Natural killer cell (primary cell): ENCODE results near the gene IRF2BP2. TPM values are rescaled to one million over a fixed set of nuclear protein-coding genes. Genes with fewer than 3 reads are reported as not detected.

ENCODE experiments used
- ATAC-seq, 3 donors: fragments of 150-1000 bp in 2 of 3; fragments of 200-7000 bp in 1 of 3; cut with Tn5 transposase; 1 replicate in 1 of 3; 2 replicates in 2 of 3; pipeline ENCODE4 v1.10.0; 2021; ENCODE audit warnings: mild to moderate bottlenecking in 2 of 3, moderate library complexity in 2 of 3
- DNase-seq, 2 donors: peaks; one replicate each; pipeline versions ENCODE4 v3.0.0 to v3.0.0-alpha.2; 2013 to 2021; ENCODE audit warnings: mixed read lengths in 1 of 2
- H3K27ac ChIP-seq: one replicate; pipeline ENCODE4 v1.5.1; 2013; ENCODE audit warnings: mild to moderate bottlenecking, low read length
- H3K27me3 ChIP-seq: one replicate; pipeline ENCODE4 v1.6.1; 2013; ENCODE audit warnings: low read length; ENCODE audit not compliant: control insufficient read depth, insufficient read depth
- H3K36me3 ChIP-seq: one replicate; pipeline ENCODE4 v1.6.1; 2013; ENCODE audit warnings: low read length; ENCODE audit not compliant: control insufficient read depth, insufficient read depth
- H3K4me1 ChIP-seq: one replicate; pipeline ENCODE4 v1.6.1; 2013; ENCODE audit warnings: low read length; ENCODE audit not compliant: control insufficient read depth, insufficient read depth
- H3K4me3 ChIP-seq: one replicate; pipeline ENCODE4 v1.5.1; 2013; ENCODE audit warnings: low read length
- H3K9me3 ChIP-seq: one replicate; pipeline ENCODE4 v1.6.1; 2013; ENCODE audit warnings: low read length; ENCODE audit not compliant: control insufficient read depth, insufficient read depth
- H3K27ac Mint-ChIP-seq, 2 donors: one replicate each; pipeline ENCODE4 v1.8.0; 2022; ENCODE audit warnings: mild to moderate bottlenecking in 2 of 2, mixed read lengths in 2 of 2, moderate library complexity in 1 of 2
- H3K27me3 Mint-ChIP-seq, 2 donors: one replicate each; pipeline ENCODE4 v1.8.0; 2022; ENCODE audit warnings: low read depth in 2 of 2, mixed read lengths in 2 of 2
- H3K36me3 Mint-ChIP-seq: one replicate; pipeline ENCODE4 v1.8.0; 2022; ENCODE audit warnings: mixed read lengths
- H3K4me1 Mint-ChIP-seq, 2 donors: one replicate each; pipeline ENCODE4 v1.8.0; 2022; ENCODE audit warnings: mixed read lengths in 2 of 2
- H3K4me3 Mint-ChIP-seq: one replicate; pipeline ENCODE4 v1.8.0; 2022; ENCODE audit warnings: mild to moderate bottlenecking, moderate library complexity, mixed read lengths
- H3K9me3 Mint-ChIP-seq, 2 donors: one replicate each; pipeline ENCODE4 v1.8.0; 2022; ENCODE audit warnings: mixed read lengths in 2 of 2
- CTCF ChIP-seq: fragments of 200-600 bp; IDR thresholded peaks from one replicate; pipeline ENCODE4 v1.8.0; 2022; ENCODE audit warnings: antibody characterized with exemption
- WGBS: methylation state at CpG from one replicate; pipeline ENCODE4 v1.1.7; 2013; ENCODE audit warnings: missing lambda C conversion rate; ENCODE audit not compliant: insufficient coverage; 5-methylcytosine and 5-hydroxymethylcytosine counted together
- intact Hi-C: fragments of 100-400 bp; cut with micrococcal nuclease; formaldehyde crosslinking; loops from one replicate; pipeline ENCODE4 v1.14.2; 2022
- total RNA-seq, 4 donors: library from RNA; stranded (reverse); fragments of 120-200 nt in 1 of 4; gene quantifications; one replicate each; pipeline versions ENCODE4 v1.2.3 to v1.2.4, GENCODE V29; 2013 to 2022

IRF2BP2 gene
- total RNA-seq, 3 donors from 2014 or later (not counting 1 experiment from before 2014, with no cell fraction given) = 186 to 315 (median 266) TPM

DNA sequence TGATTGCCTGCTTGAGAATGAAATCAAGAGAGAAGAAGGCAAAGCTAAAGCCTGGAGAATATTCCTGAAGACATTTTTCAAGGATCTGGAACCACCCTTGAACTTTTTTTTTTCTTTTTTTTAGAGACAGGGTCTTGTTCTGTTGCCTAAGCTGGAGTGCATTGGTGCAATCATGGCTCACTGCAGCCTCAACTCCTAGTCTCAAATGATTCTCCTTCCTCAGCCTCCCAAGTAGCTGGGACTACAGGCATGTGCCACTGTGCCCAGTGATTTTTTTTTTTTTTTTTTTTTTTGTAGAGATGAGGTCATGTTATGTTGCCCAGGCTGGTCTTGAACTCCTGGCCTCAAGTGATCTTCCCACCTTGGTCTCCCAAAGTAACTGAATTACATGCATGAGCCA is 22.2 kb upstream of the IRF2BP2 start:
- Mint-ChIP-seq H3K4me3 (no peak overlapping the region), H3K36me3 (no peaks in the 10 kb centered on the region), H3K27me3 (peaks cover 4 to 10% of the 10 kb centered on the region in 2 donors), H3K4me1 (no peaks in the 10 kb centered on the region), H3K27ac (no peak overlapping the region), H3K9me3 (no peaks in the 10 kb centered on the region)
- H3K36me3 ChIP-seq = no peaks in the 10 kb centered on the region
- intact Hi-C loops = no loop called here
- H3K27me3 ChIP-seq = no peaks in the 10 kb centered on the region
- no peak overlapping the region for H3K27ac ChIP-seq
- no peaks in the 10 kb centered on the region for H3K9me3 ChIP-seq
- no peak for TF ChIP-seq CTCF
- H3K4me3 ChIP-seq = no peak overlapping the region
- no peaks in the 10 kb centered on the region for H3K4me1 ChIP-seq
- no peak for ATAC-seq
- DNase-seq = no peak

DNA sequence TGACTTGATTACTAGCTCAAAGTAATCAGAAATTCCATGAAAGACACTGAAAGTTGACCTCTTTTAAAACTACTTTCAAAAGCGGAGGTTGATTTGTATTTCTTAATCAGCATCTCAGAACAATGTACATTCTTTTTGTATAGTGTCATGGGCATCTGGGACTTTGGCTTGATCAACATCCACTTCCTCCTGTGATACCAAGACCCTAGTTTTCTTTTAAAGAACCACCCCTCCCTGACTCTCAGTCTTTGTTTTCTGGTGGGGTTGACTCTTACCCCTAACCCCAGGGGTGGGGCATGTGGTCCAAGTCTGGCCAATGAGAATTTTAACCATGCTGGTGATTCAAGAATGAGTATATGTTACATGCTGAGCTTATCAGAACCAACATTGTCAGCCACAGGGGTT is 21.7 kb upstream of the IRF2BP2 start:
- Histone ChIP-seq H3K9me3 (no peaks in the 10 kb centered on the region), H3K36me3 (no peaks in the 10 kb centered on the region), H3K4me3 (no peak overlapping the region), H3K27ac (no peak overlapping the region), H3K27me3 (no peaks in the 10 kb centered on the region), H3K4me1 (no peaks in the 10 kb centered on the region)
- DNase-seq (no peak), ATAC-seq (no peak)
- H3K4me1 Mint-ChIP-seq = no peaks in the 10 kb centered on the region
- intact Hi-C loops = no loop called here
- no peak overlapping the region for H3K4me3 Mint-ChIP-seq
- TF ChIP-seq CTCF = no peak
- H3K27me3 Mint-ChIP-seq = peaks cover 4 to 10% of the 10 kb centered on the region in 2 donors
- H3K9me3 Mint-ChIP-seq = no peaks in the 10 kb centered on the region
- no peaks in the 10 kb centered on the region for H3K36me3 Mint-ChIP-seq
- WGBS = no CpG with 5 or more reads among the region's 1 CpG
- H3K27ac Mint-ChIP-seq = no peak overlapping the region

GRCh38 chr1:234629026-234629425 is 19.0 kb upstream of the IRF2BP2 start:
- Histone ChIP-seq H3K4me1 (no peaks in the 10 kb centered on the region), H3K9me3 (no peaks in the 10 kb centered on the region), H3K27me3 (no peaks in the 10 kb centered on the region), H3K27ac (no peak overlapping the region), H3K4me3 (no peak overlapping the region), H3K36me3 (no peaks in the 10 kb centered on the region)
- ATAC-seq = no peak
- Mint-ChIP-seq H3K4me1 (no peaks in the 10 kb centered on the region), H3K36me3 (no peaks in the 10 kb centered on the region), H3K27me3 (peaks cover 4 to 10% of the 10 kb centered on the region in 2 donors), H3K27ac (no peak overlapping the region), H3K4me3 (no peak overlapping the region), H3K9me3 (no peaks in the 10 kb centered on the region)
- 83% methylated on average over 4 of the region's 4 CpGs for WGBS
- DNase-seq = no peak
- intact Hi-C loops = no loop called here
- TF ChIP-seq CTCF = no peak

DNA sequence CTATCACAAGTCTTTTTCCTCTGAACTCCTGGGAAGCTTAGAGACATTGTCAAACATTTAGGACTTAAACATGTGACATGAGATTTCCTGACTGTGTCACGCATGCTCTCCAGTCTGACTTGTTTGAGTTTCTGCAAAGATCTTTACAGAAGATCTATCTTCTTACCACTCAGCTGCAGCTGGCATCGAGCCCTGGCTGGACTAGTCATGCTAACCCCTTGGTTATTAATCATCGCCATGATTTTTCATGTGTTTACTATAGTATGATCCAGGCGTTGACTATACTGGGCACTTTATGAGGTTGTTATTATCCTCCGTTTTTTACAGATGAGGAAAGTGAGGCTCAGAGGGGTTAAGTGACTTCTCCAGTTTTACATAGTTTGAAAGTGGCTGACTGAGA is 18.1 kb upstream of the IRF2BP2 start:
- 81% methylated on average over 5 of the region's 5 CpGs for WGBS
- H3K9me3 Mint-ChIP-seq = no peaks in the 10 kb centered on the region
- Histone ChIP-seq H3K27ac (no peak overlapping the region), H3K9me3 (no peaks in the 10 kb centered on the region), H3K4me3 (no peak overlapping the region), H3K27me3 (no peaks in the 10 kb centered on the region), H3K36me3 (no peaks in the 10 kb centered on the region), H3K4me1 (no peaks in the 10 kb centered on the region)
- no peaks in the 10 kb centered on the region for H3K4me1 Mint-ChIP-seq
- no peak overlapping the region for H3K4me3 Mint-ChIP-seq
- no peak for ATAC-seq
- DNase-seq = no peak
- intact Hi-C loops = no loop called here
- TF ChIP-seq CTCF = no peak
- H3K36me3 Mint-ChIP-seq = no peaks in the 10 kb centered on the region
- peaks cover 4 to 10% of the 10 kb centered on the region in 2 donors for H3K27me3 Mint-ChIP-seq
- H3K27ac Mint-ChIP-seq = no peak overlapping the region
